ENCODE data around the gene PRKCE. TPM values are rescaled to one million over a fixed set of nuclear protein-coding genes. Genes with fewer than 3 reads are reported as not detected.

The PRKCE gene
- total RNA-seq, 1 donor from 2014 or later = 28.4 TPM

DNA sequence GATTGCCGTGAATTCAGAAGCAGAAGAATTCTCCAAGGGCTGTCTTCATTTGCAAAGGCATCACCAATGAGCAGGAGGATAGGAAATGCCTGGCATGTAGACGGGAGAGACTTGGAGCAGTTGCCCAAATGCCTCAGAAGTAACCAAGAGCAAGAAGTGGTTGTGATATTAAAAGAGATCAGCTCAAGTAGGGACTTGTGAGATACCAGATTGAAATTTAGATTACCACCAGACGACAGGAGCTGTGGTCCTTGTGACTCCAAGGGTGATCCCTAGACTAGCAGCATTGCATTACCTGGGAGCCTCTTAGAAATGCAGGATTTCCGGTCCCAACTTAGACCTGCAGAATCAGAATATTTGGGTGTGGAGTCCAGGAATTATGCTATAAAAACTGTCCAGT is 417.2 kb downstream of the PRKCE start:
- no peak for DNase-seq (ENCODE audit: low read depth in 2 of 2)

DNA sequence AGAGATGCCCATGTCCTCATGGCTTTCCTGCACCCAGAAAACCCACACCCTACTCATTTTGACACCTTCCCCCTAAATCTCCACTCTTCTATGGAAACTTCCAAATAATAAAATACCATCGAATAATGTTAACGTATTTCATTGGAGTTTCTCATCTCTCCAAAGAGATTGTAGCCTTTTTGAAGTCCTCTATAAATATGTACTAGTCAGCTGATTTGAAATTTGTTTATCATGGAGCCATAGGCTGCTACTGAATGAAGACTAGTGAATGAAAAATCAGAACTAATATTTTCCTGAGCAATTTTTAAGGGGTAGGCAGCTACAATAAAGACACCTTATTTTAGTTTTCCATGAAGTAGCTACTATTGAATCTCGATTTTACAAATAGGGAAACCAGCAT is 419.6 kb downstream of the PRKCE start:
- DNase-seq (ENCODE audit: low read depth in 2 of 2) = no peak

DNA sequence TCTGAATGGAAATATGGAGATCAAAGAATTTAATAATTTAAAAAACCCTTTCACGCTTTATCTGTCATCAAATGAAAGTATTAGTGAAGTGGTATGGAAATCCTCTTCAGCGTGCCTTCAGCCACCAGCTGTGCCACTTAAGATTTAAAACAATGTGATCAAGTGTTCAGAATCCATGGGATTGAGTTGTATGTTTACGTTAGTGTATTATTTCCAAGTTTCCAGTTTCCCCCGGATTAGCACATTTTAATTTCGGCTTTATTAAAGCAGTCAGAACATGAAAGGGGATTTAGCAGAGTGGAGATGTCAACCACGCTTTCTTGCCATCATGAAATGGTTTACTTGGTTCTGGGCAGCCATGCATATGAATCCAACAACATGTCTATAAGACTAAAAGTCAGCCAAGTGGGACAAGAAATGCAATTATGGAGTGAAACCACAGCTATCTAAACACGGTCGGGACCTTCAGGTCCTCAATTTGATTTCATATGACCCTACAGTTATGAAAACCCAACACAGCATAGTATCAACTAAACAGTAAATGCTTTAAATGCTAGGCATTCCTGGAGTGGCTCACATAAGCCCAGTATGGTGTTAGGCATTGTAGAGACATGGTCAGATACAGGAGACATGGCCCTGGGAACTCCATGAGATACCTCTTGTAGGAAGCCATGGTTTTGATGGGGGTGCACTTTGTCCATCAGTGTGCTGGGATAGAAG is 420.8 kb downstream of the PRKCE start:
- no peak for DNase-seq (ENCODE audit: low read depth in 2 of 2)

DNA sequence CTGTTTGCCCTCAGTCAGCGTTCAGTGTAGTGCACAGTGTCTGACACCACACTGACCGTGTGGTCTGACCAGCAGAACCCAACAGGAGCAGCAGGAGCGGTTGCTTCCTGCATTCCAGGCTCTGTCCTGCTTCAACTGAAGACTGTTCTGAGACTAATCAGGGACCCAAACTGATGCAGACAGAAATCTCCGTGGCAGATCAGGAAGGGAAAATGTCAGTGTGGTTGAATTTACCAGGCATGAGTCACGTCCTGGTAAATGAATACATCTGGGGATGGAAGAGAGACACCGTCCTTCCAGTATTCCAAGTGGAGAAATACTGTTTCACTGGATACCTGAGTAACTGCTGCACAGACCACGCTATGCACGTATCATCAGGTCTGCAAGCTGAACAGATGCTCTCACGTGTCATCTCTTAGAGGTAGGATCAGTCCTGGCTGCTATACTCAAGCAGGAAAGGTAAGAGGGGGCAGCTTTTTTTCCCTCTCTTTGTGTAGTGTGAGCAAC is 422.1 kb downstream of the PRKCE start:
- DNase-seq (ENCODE audit: low read depth in 2 of 2) = peak; percentile 51 to 96

DNA sequence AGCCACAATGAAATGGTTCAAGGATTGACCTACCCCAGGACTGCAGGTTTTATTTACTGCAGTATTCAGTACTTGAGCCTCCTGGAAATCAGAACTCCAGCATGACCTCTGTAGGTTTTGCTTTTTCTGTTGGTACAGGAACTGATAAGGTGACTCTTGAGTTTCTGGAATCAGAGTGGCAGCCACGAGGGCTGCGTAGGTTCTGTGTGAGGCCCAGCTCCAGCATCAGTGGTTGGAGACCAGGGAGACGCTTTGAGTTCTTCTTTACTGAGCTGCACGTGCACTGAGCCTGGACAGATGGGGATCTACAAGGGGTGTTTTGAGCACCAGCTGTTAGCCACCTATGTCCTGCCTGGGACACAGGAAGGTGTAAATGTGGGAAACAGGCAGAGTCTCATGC is 423.0 kb downstream of the PRKCE start:
- peak in 1 of 2 donors; percentile 41 for DNase-seq (ENCODE audit: low read depth in 2 of 2)

DNA sequence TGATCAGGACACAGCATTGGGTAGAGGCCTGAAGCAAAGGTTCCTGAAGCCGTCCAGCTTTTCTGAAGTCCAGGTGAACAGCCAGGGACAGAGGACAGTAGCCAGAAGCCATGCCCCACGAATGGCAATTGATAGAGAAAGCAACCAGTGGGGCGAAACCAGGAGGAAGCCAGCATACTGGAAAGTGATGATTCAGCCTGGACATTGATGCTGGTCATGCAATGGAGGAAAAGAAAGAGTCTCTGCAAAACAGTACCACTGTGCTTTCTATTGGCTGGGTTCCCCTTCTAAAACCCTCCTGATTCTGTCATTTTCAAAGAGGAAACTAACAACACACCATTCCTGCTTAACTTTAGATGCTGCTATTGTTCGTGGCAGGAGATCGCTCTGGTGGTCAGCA is 424.4 kb downstream of the PRKCE start:
- peak; percentile 47 to 74 for DNase-seq (ENCODE audit: low read depth in 2 of 2)

DNA sequence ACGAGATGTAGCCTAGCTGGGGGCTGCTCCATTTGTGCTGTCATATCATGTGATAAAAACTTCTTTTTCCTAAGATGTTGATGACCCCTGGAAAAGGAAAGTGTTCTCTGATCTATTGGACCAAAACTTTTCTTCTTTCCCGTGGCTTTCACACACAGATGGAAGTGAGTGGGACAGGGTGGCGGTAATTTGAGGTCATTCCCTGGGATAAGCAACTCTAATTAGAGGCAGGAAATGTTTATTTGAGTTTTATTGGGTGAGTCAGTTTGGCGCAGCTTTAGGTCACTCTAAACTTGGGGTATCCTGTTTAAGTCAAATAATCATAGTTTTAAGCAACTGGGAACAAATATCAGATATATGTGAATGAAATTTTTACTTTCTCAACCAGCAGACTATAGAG is 424.8 kb downstream of the PRKCE start:
- DNase-seq (ENCODE audit: low read depth in 2 of 2) = peak in 1 of 2 donors; percentile 85

DNA sequence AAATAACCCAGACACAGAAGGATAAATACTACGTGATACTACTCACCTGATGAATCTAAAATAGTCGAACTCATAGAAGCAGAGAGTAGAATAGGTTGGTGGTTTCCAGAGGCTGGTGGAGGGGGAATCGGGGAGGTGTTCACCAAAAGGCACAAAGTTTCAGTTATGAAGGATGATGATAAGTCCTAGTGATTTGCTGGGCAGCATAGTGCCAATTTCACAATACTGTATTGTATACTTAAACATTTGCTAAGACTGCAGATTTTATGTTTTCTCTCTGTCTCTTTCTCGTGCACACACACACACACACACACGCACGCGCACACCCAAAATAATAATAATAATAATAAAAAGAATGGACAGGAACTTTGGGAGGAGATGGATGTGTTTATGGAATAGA is 425.4 kb downstream of the PRKCE start:
- DNase-seq (ENCODE audit: low read depth in 2 of 2) = no peak

DNA sequence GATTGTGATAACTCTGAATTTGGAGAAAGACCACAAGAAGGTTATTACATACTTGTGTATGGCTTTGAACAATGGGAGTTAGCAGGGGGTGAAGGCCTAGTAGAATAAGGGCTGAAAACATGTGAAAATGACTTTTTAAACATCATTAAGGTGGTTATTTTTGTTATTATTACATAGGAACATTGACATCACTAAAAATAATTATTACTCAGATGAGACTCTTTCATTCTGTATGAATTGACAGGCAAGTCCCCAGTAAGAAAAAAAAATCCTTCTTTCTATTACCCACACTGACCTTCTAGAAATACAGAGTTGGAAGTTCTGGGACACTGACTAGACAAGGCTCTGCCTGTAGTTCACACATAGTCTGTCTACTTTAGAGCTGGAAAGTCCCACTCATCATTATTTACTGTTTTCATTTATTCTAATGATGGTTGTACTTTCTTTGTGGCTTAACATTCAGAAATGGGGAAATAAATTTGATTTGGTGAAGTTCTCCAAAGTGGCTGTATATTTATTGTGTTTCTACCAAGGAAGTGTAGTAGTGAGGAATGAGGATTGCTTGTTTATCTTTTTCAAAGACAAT is 426.1 kb downstream of the PRKCE start:
- no peak for DNase-seq (ENCODE audit: low read depth in 2 of 2)

DNA sequence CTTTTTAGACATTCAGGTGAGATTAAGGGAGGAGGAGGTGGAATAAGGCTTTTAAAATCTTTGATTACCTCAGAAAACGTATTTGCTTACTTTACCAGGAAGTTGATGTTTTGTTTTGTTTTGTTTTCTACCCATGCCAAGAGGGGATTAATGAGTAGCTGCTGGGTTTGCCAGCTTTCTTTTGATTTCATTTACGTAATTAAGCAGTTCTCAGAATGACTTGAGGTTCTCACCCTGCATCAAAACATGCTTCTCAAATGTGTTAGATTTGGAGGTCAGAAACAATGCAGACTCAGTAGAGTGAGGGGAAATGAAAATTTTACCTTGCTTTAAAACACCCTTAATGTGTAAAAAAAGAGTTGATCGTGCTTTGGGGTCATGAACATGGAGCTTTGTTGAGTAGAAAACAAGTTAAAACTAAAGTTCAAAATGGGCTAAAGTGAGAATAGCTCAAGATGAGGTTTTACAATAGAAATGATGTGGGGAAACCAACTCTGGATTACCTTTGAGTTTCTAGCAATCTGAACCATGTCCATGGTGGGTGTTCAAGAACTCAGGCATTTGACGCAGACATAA is 428.6 kb downstream of the PRKCE start:
- DNase-seq (ENCODE audit: low read depth in 2 of 2) = no peak

DNA sequence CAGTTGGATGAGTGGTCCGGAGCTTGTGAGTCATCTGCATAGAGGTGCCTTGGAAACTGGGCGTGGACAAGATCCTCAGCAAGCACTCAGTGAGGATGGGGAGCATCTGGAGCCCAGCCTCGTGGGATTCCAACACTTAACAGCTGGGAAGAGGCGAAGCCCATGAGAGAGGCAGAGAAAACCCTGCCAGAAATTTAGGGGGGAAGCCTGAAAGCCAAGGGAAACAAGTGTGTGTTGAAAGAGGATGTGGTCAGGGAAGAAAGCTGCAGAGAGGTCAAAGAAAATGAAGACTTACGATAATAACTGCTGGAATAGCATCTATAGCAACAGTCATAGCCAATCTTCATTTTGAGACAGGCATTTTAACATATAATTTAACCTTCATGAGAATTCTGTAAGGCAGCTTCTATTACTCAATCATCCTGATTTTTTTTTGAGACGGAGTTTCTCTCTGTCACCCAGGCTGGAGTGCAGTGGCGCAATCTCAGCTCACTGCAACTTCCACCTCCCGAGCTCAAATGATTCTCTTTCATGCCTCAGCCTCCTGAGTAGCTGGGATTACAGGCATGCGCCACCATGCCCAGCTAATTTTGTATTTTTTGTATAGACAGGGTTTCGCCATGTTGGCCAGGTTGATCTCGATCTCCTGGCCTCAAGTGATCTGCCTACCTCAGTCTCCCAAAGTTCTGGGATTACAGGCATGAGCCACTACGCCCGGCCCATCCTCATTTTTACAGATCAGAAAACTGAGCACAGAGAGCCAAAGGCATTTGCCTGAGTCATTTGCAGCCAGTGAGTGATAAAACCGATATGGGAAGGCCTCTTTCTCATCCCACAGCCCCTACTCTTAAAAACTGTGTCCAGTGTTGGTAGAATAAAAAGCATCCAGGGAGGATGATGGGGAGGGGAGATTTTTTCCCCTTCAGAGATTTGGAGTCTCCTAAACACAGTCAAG is 431.3 kb downstream of the PRKCE start:
- DNase-seq (ENCODE audit: low read depth in 2 of 2) = no peak

DNA sequence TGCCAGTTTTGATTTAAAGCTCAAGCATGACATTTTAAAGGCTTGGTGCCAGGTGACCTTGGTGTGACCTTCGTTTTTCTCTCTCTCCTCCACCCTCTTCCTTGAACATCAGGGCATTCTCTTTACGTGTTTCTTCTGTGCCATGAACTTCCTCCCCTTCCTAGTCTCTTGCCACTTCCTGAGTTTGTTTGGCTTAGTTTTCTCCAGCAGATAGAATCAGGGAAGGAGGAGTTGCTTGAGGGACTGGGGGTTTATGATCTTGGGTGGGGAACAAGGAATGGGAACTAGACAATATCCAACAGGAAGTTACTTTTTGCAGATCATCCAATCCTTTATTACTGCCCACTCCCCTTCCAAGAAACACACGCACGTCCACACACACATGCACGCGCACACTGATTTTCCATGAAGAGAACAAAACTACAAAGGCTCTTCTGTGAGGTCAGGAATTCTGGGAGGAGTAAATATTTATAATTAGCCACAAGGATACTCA is 435.1 kb downstream of the PRKCE start:
- peak in 1 of 2 donors; percentile 43 for DNase-seq (ENCODE audit: low read depth in 2 of 2)

DNA sequence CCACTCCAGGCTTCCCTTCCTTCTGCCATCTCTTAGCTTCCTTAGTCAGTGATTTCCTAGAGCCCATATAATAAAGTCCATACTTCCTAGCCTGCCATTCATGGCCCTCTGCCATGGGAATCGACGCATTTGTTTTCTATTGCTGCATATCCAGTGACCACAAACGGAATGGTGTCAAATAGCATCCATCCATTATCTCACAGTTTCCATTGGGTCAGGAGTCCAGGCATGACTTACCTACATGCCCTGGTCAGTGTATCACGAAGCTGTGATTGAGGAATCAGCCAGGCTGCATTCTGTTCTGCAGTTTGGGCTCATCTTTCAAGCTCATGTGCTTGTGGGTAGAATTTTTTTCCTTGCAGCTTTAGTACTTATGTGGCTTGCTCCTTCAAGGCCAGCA is 436.0 kb downstream of the PRKCE start:
- DNase-seq (ENCODE audit: low read depth in 2 of 2) = peak in 1 of 2 donors; percentile 41

DNA sequence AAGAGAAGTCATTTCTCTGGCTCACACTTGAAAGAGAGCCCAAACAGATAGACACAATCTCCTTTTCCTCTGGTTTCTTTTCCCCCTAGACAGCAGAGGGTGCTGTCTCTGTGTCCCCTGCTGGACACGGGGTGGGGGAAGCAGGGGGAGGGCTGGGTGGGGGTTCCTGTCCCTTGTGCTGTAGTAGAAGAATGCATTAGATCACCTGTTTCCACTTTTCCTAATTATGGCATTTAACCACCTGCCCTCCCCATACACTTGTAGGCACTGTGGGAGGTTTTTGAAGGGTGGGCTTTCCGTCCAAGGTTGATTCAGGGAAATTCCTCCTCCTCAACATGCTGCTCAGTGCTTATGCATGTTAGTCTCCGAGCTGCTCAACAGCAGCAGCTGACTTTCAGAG is 439.5 kb downstream of the PRKCE start:
- no peak for DNase-seq (ENCODE audit: low read depth in 2 of 2)

DNA sequence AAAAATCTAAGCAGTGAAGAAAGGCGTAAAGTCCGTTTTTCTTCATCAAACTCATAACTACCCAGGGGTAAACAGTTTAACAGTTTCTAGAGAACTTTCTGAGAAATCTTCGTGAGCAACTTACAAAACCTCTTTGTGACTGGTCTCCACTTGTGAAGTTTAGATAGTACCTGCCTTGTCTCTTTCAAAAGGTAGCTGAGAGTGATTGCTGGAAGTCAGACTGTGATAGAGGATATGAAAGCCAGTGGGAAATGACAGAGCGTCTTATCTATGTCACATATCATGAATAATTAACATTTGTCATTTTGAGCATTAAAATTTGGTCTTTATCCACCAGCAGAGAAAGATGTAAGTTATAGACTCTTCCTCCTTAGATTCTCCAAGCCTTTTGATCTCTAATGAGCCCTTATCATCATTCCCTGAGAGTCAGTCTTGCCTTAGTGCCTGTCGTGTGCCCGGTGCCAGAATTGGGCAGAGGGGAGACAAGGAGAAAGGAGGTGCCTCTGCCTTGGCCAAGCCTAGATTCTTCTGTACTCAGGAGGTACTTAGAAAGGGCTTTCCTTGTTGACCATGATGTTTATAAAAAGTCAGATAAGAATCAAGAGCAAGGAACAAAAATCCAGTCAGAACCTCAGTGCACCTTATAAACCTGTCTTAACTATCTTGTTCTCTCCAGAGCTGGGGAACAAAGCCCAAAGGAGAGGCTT is 440.6 kb downstream of the PRKCE start:
- no peak for DNase-seq (ENCODE audit: low read depth in 2 of 2)

DNA sequence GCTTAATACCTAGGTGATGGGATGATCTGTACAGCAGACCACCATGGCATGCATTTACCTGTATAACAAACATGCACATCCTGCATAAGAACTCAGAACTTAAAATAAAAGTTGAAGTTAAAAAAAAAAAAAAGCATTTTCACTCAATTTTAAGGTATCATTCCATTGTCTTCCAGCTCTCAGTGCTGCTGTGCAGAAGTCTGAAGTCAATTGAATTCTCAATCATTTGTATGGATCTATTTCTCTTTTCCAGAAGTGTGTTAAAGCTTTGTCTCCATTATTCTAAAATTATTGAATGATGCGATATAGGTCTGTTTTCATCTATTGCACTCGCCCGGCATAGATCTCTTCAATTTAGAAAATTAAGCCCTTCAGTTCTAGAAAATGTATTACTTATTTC is 443.2 kb downstream of the PRKCE start:
- DNase-seq (ENCODE audit: low read depth in 2 of 2) = no peak

DNA sequence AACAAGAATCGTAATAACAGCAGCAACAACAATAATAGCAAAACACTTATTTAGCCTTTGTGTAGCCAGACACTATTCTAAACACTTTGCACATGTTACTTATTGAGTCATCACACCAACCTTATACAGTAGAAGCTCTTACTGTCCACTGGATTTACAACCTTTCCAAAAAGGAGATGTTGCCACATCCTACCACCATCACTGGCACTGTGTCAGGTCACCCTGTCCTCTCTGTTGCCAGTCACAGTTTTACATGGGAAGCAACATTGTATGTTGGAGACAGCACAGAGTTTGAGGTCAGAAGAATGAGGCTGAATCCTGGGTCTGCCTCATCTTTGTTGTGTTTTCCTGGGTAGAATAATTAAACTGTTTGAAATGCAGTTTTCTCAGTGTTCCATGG is 444.4 kb downstream of the PRKCE start:
- no peak for DNase-seq (ENCODE audit: low read depth in 2 of 2)

DNA sequence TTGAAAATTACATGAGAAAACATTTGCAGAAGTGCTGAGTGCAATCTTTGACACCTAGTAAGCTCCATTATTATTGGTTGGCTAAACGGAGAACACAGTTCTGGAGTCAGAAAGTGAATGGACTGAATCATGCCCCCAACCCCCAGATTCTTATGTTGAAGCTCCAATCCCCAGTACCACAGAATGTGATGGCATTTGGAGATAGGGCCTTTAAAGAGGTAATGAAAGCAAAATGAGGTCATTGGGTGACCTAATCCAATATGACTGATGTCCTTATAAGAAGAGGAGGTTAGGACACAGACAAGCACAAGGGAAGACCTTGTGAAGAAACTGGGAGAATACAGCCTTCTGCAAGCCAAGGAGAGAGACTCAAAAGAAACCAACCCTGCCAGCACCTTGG is 444.8 kb downstream of the PRKCE start:
- no peak for DNase-seq (ENCODE audit: low read depth in 2 of 2)

DNA sequence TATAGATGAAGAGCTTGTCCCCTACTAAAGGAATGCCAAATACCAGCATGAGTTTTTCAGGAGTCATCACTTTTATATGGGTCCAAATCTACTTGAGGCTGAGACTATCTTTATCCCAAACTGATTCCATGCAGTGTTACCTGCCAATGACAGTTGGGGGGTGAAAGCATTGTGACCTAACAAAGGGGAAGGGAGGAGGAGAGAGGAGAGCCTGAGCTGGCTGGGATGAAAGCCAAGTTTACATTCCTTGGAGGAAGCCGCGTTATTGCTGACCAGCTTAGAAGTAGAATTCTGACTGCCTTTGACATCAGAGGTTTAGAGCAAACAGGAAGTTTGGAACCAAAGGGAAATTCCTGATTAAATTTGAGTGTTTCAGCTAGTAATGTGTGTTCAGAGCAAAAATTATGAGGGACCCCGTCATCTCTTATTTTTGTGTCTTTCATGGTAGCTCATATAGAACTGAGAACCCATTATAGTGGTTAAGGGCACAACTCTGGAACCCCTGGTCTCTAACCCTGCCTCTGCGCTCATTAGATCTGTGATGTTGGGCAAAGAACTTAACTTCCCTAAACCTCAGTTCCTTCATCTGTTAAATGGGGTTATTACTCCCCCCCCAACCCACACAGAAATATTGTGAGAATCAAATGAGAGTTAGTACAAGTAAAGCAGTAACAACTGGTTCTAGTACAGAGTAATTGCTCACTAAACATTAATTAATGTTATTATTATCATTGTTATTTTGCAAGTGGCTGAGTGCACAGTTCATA is 446.4 kb downstream of the PRKCE start:
- peak in 1 of 2 donors; percentile 95 for DNase-seq (ENCODE audit: low read depth in 2 of 2)

DNA sequence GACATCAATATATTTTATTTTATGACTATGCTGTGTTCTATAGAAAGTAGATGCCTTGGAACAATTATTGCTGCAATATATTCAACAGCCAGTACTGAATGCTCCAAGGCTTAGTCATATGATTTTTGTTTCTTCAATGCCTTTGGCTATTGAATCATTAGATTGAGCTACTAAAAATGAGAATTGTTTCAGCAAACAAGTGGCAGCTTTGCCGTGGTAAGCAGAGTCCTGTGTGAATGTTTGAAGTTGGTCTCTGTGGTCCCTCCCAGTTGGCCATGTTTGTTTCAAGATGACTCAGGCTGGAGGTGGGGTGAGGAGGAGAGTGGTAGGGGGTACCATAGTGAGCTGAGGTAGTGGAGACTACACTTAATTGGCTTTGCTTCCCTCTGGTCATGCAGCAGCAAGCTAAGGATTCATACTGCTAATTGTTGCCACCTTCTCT is 447.2 kb downstream of the PRKCE start:
- DNase-seq (ENCODE audit: low read depth in 2 of 2) = peak in 1 of 2 donors; percentile 24

All from dermis microvascular lymphatic vessel endothelial cell (primary cell).